ENCODE data around the gene TFE3.

Gene TFE3

DNA sequence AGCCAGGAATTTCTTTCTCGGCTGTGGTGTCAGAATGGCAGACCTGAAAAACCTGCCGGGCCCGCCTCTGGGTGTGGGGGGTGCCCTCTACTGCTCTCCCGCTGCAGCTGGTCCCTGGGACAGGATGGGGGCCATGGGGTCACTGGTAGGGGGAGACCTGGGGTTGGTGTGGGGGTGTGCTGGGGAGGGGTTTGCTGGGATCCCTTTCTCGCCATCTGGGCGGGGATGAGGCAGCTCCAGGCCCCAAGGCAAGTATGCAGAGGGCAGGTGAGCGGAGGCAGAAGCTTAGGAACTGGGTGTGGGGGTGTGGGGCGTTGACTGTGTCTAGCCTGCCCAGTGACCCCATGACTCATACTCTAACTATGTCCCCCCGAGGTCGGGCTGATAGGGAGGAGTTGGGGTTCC, 16.5 kb upstream of the TFE3 start:
- DNase-seq, result no peak

DNA sequence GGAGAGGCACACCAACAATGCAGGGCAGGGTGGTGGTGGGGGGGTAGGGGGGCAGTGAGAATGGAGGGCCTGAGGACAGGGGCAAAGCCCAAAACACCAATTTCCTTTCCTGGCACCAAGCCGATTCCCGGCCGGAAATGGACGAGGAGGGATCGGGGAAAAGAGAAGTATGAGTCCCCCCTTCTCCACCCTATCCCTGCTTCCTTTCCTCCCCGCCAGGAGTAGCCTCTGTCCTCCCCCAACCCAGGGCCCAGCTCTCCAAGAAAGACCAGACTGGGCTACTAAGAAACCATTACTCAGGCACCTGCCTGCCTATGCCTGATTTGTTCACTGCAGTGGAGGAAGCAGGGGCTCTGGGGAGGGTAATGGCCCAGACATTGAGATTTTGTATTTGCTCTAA, 16.0 kb upstream of the TFE3 start:
- no peak for DNase-seq

DNA sequence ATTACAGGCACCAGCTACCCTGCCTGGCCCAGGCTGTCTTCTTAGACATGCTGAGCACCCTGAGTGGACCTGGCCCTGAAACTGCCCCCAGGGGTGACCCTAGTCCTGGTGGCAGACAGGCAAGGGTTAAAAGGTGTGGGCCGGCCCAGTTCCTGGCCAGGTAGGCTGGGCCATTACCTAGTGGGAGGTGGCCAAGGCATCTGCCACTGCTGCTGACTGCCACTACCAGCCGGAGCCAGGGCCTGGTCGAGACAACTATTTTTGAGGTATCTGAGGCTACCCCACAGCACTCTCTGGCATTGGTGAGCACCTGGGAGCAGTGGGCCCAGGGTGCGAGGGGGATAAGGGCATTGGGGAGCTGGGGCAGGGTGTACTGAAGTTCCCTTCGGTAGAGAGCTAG, 15.6 kb upstream of the TFE3 start, which contains the start of gene CCDC120:
TSS of gene CCDC120 (plus strand) at position 206 of the 400 bp plus-strand sequence. CDS start 3,043 bp downstream, outside the sequence.
- DNase-seq, result no peak

DNA sequence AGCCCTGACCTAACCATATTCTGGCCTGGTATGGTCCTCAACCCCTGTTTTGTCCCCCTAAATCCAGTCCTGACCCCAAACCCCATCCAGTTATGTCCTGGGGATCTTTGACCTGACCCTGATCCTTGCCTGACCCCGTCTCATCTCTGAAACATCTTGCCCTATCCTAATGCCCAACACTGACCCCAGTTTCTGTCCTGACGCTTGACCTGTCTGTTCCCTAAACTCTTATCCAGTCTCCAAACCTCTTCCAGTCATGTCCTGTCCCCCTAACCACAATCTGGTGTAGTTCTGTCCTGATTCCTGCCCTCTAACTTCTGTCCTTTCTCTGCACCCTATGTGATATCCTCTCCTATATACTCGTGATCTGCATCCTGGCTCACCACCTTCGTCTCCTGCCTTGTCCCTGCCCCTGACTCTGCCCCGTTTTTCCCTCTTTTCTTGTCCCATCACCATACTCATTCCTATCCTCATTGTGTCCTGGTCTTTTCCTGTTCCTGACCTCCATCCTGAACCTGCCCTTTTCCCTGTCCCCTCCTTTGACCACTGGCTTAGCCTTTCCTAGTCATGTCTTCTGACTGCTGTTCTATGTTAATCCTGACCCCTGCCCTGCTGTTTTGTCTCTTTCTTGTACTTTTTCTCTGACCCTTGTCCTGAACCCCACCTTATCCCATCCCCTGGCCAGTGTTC, 11.1 kb upstream of the TFE3 start:
- DNase-seq, result no peak

DNA sequence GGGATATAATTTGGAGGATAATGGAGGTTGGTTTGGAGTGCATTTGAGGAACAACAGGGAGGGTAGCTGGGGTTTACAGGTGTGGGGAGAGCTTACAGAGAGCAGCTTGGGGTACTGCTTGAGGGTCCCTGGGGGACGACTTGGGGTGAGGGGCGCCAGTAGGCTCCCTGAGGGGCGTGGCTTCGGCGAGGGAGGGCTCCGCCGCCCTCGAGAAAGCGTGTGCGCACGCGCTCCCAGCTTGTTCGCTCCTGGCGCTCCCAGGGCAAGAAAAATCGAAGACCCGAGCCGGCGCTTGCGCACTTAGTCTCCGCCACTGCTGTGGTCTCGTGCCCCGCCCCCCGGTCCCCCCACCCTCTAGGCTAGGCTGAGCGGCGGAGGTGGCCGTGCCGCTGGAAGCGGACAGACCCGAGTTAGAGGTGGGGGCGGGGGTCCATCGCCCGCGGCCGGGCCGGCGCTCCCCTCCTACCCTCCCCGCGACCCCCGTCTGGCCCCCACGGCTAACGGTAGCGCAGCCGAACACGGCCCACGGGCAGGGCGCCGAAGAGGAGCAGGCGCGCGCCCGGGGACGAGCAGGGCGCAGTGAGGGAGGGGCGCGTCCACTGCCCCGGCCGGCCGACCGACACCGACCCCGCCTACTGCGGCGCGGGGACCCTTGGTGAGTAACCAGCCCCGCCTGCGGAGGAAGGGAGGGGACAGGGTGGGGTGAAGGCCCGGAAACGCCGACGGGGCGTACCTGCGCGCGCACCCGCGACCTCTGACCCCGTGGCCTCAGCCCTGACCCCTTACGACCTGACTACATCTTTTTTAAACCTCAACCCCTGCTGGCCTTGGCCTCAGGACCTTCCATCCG, 10.3 kb upstream of the TFE3 start:
- peak; percentile 66 to 77 for DNase-seq

DNA sequence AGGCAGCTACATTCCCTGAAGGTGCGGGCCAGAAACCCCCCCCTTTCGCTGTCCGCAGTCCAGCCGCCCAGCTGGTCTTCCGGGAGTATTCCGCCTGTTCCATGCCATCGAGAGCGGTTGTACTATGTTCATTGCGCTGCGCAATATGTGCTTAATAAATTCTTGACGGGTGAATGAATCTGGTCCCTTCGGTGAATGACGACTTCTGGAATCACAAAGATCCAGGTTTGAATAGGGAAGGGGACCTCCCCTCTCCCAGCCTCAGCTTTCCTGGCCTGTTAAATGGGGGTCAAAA, 777 bp upstream of the TFE3 start:
- no peak for DNase-seq

DNA sequence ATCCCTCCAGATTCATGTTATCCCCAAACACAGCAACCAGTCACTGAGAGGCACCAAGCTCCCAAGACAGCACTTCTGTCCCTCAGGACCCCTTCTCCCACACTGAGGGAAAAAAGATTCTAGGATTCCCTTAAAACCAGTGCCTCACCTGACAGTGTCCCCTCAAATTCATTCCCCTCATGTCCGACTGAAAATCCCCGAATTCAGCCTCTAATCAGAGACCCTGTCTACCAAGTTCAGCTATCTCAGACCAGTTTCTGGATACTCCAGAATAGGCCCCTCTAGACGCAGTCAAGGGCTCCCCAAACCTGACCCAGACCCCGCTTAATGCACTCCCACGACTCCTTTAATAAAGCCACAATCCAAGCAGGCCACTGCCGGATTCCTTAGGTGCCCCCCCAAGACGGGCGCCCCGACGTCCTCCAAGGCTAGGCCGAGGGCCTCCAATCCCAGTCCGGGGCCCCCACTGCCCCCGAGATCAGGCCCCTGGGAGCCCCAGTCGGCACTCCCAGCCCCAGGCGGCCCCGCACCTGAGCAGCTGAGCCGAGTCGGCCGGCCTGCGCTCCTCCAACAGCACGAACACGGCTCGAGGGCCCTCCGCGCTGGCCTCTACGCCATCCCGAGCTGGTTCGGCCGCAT, 457 bp downstream of the TFE3 start:
- no peak for DNase-seq

DNA sequence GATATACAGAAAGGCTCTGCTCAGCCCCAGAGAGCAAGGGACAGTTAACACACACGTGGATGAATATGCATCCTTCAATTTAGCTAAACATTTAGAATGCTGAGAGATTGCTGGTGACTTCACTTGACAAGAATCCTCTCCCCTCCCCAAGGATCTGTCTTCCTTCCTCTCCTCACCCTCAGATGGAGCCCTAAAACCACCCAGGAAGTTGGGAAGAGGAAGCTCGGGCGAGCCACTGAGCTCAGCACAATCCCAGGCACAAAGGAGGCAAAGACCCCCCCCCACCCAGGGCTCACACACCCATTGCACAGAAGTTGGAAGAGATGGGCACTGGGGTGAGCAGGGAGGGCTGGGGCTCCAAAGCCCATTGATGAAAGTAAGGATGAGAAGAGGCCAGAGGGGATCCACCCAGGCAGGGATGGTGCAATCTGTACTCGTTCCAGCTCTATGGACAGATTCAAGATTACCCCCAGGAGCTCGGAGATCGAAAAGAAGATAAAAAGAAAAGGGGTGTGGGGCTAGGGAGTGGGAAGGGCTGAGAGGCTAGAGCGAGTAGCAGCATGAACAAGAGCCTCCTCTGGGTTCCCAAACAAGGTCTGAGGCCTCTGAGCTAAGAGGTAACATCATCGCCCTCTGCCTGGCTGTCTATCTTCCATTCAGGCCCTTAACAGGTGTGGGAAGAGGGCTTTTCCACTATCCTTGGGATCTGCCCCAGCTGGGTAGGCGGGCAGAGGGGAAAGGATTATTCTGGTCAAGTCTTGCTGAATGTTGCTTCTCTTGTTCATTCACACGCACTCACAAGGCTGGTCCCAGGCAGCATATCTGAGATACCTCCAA, 1.2 kb downstream of the TFE3 start:
- peak; percentile 29 to 36 for DNase-seq

DNA sequence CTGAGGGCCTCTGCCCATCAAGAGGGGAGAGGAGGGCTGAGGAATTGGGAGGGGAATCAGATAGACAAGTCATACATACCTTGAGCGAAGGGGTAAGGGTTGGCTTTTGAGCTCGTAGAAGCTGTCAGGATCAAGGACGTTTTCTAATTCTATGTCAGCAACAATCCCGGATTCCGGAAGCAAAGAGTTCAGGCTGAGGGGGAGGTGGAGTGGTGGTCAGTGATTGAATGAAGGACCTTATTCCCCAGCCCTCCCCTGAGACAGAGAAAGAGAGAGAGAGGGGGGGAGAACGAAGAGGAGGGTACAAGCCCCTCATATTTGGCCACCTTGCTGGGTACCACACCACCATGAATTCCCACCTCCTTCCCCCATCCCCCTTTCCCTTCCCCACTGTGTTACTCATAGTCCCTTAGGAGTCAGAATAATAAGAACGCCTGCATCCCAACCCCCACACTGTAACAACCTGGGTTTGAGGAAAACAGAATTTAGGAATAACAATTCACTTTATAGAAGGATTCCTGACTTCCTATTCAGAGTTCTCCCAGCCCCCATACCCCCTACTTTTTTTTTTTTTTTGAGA, 2.7 kb downstream of the TFE3 start:
- no peak for DNase-seq

DNA sequence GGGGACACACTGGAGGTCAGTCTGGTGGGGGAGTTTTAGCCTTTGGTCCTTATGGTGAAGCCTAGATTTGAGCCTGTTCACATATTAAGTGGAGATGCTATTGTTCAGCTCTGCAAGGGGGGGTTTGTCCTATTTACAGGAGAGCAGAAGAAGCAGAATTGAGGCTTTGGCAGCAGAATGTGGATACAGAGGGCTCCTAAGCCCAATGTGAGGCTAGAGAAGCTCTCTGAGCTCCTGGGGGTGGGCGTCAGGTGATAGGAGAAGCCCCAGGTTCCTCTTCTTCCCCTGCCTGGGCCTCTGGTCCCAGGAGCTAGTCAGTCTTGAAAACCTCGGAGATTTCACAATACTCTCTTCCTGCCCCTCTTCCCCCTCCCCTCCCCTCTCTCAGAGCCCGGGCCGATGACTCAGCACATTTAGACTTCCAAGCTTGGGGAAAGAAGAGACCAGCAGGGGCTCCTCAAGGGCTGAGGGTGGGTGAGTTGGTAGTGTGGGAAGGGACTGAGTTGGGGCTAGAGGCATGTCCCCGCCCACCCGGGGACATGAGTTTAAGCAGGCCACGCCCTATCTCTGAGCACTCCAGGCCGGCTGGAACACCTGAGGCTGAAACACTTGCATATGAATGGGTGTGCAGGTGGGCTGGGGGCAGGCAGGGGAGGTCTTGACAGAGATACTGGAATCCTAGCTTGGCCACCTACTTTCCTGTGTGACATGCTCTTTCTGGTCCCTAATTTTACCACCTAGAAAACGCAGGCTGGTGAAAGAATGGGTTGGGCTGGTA, 3.4 kb downstream of the TFE3 start:
- DNase-seq, result peak; percentile 57 to 65

DNA sequence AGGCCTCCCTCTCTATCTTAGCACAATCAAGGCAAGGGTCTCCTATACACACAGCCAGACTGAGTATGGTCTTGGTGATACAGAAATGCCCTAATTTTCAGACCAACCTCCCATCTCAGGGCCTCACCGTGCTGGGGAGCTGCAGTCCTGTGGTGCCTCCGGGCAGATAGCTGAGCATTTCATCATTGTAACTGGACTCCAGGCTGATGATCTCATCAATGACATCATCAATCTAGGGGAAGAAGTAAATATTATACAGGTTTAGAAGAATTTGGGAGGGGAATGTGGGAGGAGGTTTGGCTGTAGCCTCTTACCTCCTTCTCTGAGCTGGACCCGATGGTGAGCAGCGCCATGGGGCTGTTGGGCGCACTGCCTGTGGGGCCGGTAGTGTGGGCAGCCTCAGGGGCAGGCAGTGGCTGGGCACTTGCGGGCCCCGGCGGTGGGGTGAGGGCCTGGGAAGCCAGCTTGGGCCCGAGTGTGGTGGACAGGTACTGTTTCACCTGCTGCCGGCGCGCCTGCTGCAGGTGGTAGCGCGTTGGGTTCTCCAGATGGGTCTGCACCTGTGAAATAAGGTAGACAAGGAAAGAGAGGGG, 5.2 kb downstream of the TFE3 start:
- no peak for DNase-seq

DNA sequence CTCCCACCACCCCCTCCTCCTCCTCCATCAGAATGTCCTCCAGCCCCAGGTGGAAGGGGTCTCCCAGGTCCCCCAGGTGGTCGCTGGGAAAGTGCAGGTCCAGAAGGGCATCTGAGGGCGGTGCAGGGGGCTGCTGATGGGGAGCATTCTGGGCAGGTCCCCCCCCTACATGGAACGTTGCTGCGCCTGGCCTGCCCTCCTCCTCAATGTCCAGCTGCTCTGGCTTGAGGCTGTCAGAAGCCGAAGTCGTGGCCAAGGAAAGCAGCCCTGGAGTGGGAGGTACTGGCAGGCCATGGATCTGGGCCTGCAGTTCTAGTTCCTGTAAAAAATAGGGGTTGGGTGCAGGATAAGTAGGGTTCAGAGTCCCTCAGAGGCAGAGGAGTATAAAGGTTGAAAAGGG, 12.9 kb downstream of the TFE3 start:
- no peak for DNase-seq

DNA sequence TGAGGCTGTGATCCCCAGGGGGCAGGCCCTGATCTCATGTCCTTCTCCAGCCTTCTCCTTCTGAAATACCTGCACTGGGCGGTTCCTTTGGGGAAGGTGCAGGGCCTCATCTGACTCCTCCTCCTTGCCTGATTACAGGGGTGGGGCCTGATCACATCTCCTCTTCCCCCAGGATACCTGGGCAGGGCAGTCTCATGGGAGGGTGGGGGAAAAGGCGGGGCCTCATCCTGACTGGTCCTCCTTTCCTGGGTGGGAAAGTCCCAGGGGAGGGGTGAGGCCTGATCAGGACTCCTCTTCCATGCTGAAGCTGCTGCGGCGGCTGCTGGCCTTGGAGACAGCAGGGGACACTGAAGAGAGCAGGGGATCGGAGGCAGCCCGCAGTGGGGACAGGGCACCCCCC, 13.3 kb downstream of the TFE3 start:
- DNase-seq, result no peak

DNA sequence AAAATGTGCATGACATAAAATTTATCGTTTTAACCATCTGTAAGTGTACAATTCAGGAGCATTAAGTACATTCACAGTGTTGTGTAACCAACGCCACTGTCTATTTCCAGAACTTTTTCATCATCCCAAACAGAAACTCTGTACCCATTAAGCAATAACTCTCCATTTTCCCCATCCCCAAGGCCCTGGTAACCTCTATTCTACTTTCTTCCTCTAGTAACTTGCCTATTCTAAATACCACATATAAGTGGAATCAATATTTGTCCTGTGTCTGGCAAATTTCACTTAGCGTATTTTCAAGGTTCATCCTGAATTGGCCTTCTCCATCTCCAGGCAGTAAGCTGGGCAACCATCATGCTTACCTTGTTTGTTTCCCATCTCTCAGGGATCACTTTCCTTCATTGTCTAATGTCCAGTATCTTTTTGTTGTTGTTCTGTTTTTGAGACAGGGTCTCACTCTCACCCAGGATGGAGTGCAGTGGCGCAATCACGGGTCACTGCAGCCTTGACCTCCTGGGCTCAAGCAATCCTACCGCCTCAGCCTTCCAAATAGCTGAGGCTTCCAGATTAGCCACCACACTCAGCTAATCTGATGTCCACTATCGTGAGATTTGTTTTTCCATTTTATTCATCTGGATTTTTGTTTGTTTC, 23.4 kb downstream of the TFE3 start:
- DNase-seq, result no peak

DNA sequence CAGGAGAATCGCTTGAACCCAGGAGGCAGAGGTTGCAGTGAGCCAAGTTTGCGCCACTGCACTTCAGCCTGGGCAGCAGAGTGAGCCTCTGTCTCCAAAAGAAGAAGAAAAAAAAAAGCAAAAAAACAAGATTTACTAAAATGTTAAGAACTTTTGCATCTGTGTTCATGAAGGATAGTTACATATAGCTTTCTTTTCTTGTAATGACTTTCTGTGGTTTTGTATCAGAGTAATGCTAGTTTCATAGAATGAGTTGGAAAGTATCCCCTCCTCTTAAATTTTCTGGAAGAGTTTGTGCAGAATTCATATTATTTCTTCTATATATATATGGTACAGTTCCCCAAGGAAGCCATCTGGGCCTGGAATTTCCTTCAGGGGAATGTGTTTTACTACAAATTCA, 24.1 kb downstream of the TFE3 start:
- no peak for DNase-seq

DNA sequence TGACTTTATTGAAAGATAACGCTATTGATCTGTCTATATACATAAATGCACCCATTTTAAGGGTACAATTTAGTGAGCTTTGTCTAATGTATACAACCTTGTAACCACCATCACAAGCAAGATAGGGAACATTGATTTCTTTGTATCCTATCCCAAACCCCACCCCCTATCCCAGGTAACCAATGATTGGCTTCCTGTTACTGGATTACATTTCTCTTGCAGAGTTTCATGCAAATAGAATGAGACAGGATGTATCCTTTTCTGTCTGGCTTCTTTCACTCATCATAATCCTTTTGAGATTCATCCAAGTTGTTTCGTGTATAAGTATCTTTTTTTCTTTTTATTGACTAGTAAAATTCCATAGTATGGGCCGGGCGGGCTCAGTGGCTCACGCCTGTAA, 39.5 kb downstream of the TFE3 start:
- DNase-seq, result no peak

DNA sequence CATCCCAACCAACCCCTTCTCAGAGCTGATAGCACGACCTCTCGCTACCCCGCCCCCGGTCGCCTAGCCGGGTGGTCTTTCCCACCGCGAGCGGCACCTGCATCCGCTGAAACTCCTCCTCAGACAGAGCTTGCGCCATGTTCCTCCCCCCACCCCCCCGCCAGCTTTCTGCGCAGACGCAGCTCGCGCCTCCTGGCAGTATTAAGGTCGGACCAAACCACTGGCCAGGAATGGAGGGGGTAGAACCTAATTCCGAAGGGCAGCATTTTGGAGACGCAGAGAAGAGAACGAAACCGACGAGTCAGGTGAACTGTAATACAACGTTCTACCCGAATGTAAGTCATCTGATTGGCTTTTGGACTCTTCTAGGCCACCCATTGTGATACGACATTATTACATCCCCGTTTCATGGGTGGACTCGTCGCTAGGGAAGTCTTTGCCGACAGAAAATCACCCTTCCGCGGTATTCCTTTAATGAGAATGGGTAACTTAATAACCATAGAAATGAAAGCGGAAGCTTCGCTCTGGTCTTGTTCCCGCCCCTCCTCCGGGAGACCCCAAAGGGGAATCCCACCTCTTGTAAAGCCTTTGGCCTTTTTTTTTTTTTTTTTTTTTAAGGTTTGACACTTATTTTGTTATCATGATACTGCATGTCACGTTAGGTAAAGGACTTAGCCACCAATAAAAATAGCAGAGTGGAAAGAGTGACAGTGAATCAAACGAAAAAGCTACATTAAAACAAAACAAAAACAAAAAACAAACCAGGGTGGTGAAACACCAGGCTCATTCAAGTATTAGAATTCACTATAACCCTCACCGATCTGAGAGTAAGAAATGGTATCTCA, 40.8 kb downstream of the TFE3 start, which contains the start of gene GRIPAP1:
TSS of gene GRIPAP1 (minus strand) at position 174 of the 845 bp plus-strand sequence. CDS start at position 139, 35 bp downstream.
- peak; percentile 77 to 79 for DNase-seq

DNA sequence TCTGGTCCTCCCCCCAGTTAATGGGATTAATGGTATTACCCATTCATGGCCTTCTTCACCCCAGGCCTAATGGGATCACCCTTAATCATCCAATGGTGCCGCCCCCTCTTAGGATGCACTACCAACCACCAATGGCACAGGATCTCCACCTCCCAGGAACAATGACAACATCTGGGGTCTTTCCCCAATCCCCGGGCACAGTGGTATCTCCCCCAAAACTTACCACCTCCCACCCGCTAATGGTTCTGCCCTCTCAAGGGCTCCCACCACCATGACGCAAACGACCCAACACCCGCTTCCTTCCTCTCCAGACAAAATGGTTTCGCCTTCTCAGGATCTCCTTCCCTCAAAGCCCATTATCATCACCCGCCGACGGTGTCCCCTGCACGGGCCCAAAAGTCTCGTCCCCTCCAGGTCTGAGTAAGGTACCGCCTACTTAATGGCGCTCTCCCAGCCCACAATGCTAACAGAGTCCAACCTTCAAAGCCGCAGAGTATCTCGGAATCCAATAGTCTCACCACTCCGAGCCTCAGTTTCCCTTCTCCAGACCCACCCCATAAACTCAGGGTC, 41.6 kb downstream of the TFE3 start:
- DNase-seq, result no peak

DNA sequence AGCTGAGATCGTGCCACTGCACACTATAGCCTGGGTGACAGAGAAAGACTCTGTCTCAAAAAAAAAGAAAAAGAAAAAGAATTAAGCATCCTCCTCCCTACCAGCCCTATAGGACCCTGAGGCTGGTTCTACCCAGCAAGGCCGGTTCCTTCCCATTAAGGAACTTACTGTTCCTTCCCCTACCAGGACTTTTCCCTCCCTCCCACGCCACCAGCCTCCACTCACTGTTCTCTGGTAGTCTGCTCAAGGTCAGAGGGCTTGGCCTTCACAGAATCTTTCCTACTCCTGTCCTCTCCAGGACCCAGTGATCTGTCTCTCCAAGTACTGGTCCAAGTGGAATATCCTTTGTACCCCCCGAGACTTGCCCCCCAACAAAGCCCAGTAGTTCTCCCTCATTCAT, 42.5 kb downstream of the TFE3 start:
- DNase-seq, result no peak

All from activated T-cell treated with anti-CD3 and anti-CD28 coated beads, Interleukin-2, amount 50 U/mL, for 48 hours (primary cell).